Kidney (tissue), 14 donors: Measurements from ENCODE around the gene TCF3. TPM values are rescaled to one million over a fixed set of nuclear protein-coding genes. Genes with fewer than 3 reads are reported as not detected.
"Not testable (repeated sequence)": the region's sequence is repeated elsewhere in the genome, so short reads cannot be mapped to it uniquely, and the experiment has no call there.

Experiments used
- DNase-seq, 5 donors: peaks; one replicate each; pipeline ENCODE4 v3.0.0-alpha.2; 2013 to 2020
- FAIRE-seq: peaks from 2 replicates; lab custom pipeline; 2012; peaks lifted over from hg19 to GRCh38; lab: Jason Lieb, UNC
- H3K27ac ChIP-seq, 2 donors: one replicate each; pipeline ENCODE4 v1.7.0; 2013; ENCODE audit warnings: low read depth in 2 of 2, low read length in 2 of 2, inconsistent platforms in 1 of 2
- H3K27me3 ChIP-seq: one replicate; pipeline ENCODE4 v1.7.1; 2013; ENCODE audit warnings: low read length, inconsistent platforms; ENCODE audit not compliant: control insufficient read depth, insufficient read depth
- H3K36me3 ChIP-seq, 3 donors: one replicate each; pipeline versions ENCODE4 v1.7.0 to v1.7.1; 2013; ENCODE audit warnings: low read length in 3 of 3, control low read depth in 1 of 3, inconsistent platforms in 1 of 3; ENCODE audit not compliant: insufficient read depth in 3 of 3, control insufficient read depth in 2 of 3
- H3K4me1 ChIP-seq, 3 donors: one replicate each; pipeline versions ENCODE4 v1.7.0 to v1.7.1; 2013; ENCODE audit warnings: low read length in 3 of 3, inconsistent platforms in 1 of 3, low read depth in 1 of 3; ENCODE audit not compliant: control insufficient read depth in 2 of 3, insufficient read depth in 2 of 3
- H3K4me3 ChIP-seq, 3 donors: one replicate each; pipeline versions ENCODE4 v1.7.0 to v1.8.1; 2013; ENCODE audit warnings: low read length in 3 of 3, control low read depth in 1 of 3, inconsistent platforms in 1 of 3
- H3K9ac ChIP-seq, 3 donors: one replicate each; pipeline versions ENCODE4 v1.7.0 to v1.7.1; 2013; ENCODE audit warnings: low read length in 3 of 3, control low read depth in 1 of 3, inconsistent platforms in 1 of 3
- H3K9me3 ChIP-seq, 3 donors: one replicate each; pipeline versions ENCODE4 v1.7.0 to v1.7.1; 2013; ENCODE audit warnings: low read length in 3 of 3, control low read depth in 1 of 3, inconsistent platforms in 1 of 3; ENCODE audit not compliant: control insufficient read depth in 2 of 3, insufficient read depth in 1 of 3
- intact Hi-C: fragments of 100-400 bp; cut with DNase I; formaldehyde crosslinking; loops from one replicate; pipeline ENCODE4 v1.11.1; 2022
- polyA plus RNA-seq: library from polyadenylated mRNA; stranded (reverse); fragments of 350-450 nt; fragmentation: Illumina TruSeq; extraction: RNeasy Lipid Tissue Mini Kit (QIAGEN cat#74804); gene quantifications from one replicate; pipeline ENCODE4 v1.2.3, GENCODE V29; 2014; ENCODE audit warnings: low read depth, low replicate concordance; ENCODE audit not compliant: insufficient read depth
- total RNA-seq: library from RNA; stranded (reverse); fragmentation: NEBNext Ultra II Directional; extraction: Animal tissue kit (Norgen Biotek cat#: 25700); gene quantifications from one replicate; pipeline ENCODE4 v1.2.1, GENCODE V29; 2021
- TF ChIP-seq, protein P1 (sequence below): IDR thresholded peaks from 3 replicates; pipeline ENCODE4 v1.5.1; 2012; ENCODE audit warnings: mild to moderate bottlenecking, moderate library complexity, borderline replicate concordance; ENCODE audit not compliant: insufficient read depth; ENCODE audit errors: extremely low read depth
- donor health status: control.
- donor health status: control.
- donor health status: control.
- donor health status: control.
- donor health status: control.
- donor health status: DM: yes; HTN: yes; CAD: no.
- donor health status: Normal renal cell carcinoma (clear cell type).

Gene TCF3
- total and polyA plus RNA-seq, 2 donors from 2014 or later = 20.3 to 50.2 TPM

- H3K9ac ChIP-seq = no peak overlapping the region
- no peaks in the 10 kb centered on the region for H3K36me3 ChIP-seq
- intact Hi-C loops = loop anchor here (10.0 kb wide), 1 partner anchor 127 kb away; no protein-coding TSS in a partner anchor
- DNase-seq (peak in 4 of 5 donors; percentile 41 to 80 (median 63)), FAIRE-seq (no peak)
- peaks cover 35% of the 10 kb centered on the region for H3K27me3 ChIP-seq
- H3K9me3 ChIP-seq = no peaks in the 10 kb centered on the region
- TF ChIP-seq, protein P1, sequence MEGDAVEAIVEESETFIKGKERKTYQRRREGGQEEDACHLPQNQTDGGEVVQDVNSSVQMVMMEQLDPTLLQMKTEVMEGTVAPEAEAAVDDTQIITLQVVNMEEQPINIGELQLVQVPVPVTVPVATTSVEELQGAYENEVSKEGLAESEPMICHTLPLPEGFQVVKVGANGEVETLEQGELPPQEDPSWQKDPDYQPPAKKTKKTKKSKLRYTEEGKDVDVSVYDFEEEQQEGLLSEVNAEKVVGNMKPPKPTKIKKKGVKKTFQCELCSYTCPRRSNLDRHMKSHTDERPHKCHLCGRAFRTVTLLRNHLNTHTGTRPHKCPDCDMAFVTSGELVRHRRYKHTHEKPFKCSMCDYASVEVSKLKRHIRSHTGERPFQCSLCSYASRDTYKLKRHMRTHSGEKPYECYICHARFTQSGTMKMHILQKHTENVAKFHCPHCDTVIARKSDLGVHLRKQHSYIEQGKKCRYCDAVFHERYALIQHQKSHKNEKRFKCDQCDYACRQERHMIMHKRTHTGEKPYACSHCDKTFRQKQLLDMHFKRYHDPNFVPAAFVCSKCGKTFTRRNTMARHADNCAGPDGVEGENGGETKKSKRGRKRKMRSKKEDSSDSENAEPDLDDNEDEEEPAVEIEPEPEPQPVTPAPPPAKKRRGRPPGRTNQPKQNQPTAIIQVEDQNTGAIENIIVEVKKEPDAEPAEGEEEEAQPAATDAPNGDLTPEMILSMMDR = peak; percentile 60
- H3K4me1 ChIP-seq = peaks cover 0 to 3% (median 2%) of the 10 kb centered on the region in 3 donors
- no peak overlapping the region for H3K4me3 ChIP-seq
- no peak overlapping the region for H3K27ac ChIP-seq
These were observed 19.8 kb upstream of the TCF3 start for GRCh38 chr19:1672038-1672768.

DNA sequence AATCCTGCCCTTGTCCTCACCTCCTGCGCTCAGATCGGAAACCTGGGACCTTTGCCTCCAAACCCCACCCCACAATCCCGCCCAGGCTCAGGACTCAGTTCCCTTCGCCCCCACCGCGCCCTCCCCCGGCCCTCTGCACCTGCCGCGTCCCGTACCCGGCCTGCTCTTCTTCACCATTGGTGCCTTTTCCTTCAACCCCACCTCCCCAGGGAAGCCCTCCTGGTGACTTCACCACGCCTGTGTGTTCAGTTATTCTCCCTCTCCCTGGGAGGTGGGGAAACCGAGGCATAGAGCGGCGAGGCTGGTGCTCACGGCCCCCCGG is 19.3 kb upstream of the TCF3 start:
- no peak overlapping the region for H3K4me3 ChIP-seq
- peaks cover 0 to 3% (median 2%) of the 10 kb centered on the region in 3 donors for H3K4me1 ChIP-seq
- H3K9ac ChIP-seq = no peak overlapping the region
- no peaks in the 10 kb centered on the region for H3K9me3 ChIP-seq
- FAIRE-seq (no peak), DNase-seq (no peak)
- no peak overlapping the region for H3K27ac ChIP-seq
- TF ChIP-seq, protein P1 = no peak
- no peaks in the 10 kb centered on the region for H3K36me3 ChIP-seq
- intact Hi-C loops = loop anchor here (10.0 kb wide), 1 partner anchor 127 kb away; no protein-coding TSS in a partner anchor
- H3K27me3 ChIP-seq = peaks cover 31% of the 10 kb centered on the region

- intact Hi-C loops = loop anchor here (10.0 kb wide), 1 partner anchor 126 kb away; no protein-coding TSS in a partner anchor
- not testable (repeated sequence) for H3K4me3 ChIP-seq, H3K27ac ChIP-seq, FAIRE-seq, H3K36me3 ChIP-seq, H3K9ac ChIP-seq, H3K9me3 ChIP-seq, H3K4me1 ChIP-seq
- DNase-seq = peak in 1 of 5 donors; percentile 32
- peaks cover 25% of the 10 kb centered on the region for H3K27me3 ChIP-seq
These were observed 18.3 kb upstream of the TCF3 start for GRCh38 chr19:1670747-1671146.

- H3K36me3 ChIP-seq = no peaks in the 10 kb centered on the region
- H3K9me3 ChIP-seq = no peaks in the 10 kb centered on the region
- H3K9ac ChIP-seq = no peak overlapping the region
- peak in 2 of 5 donors; percentile 49 to 68 for DNase-seq
- H3K27me3 ChIP-seq = peaks cover 20% of the 10 kb centered on the region
- H3K27ac ChIP-seq = no peak overlapping the region
- TF ChIP-seq, protein P1 = no peak
- FAIRE-seq = no peak
- H3K4me1 ChIP-seq = peaks cover 0 to 3% (median 2%) of the 10 kb centered on the region in 3 donors
- no peak overlapping the region for H3K4me3 ChIP-seq
- intact Hi-C loops = no loop called here
These were observed 16.3 kb upstream of the TCF3 start for GRCh38 chr19:1668486-1669270.
